ENCODE data around the gene RAMACL.

DNA sequence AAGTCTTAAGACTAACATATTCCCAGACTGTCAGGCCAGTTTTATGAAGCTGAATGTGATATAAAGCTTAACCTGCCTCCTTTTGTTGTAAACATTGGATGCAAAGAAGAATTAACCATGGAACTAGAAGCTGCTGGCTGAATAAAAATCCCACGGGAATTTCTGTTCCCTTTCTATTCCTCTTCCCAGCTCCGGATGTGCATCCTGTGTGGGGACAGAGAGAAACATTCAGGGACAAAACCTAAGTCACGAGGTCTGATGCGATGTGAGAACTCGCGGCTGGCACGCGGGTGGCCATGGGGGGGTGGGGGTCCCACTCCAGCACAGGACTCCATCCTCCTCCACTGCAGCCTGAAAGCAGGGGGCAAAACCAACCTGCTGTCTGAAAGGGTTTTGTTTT is 32.2 kb downstream of the RAMACL start:
- TF ChIP-seq, protein P1, sequence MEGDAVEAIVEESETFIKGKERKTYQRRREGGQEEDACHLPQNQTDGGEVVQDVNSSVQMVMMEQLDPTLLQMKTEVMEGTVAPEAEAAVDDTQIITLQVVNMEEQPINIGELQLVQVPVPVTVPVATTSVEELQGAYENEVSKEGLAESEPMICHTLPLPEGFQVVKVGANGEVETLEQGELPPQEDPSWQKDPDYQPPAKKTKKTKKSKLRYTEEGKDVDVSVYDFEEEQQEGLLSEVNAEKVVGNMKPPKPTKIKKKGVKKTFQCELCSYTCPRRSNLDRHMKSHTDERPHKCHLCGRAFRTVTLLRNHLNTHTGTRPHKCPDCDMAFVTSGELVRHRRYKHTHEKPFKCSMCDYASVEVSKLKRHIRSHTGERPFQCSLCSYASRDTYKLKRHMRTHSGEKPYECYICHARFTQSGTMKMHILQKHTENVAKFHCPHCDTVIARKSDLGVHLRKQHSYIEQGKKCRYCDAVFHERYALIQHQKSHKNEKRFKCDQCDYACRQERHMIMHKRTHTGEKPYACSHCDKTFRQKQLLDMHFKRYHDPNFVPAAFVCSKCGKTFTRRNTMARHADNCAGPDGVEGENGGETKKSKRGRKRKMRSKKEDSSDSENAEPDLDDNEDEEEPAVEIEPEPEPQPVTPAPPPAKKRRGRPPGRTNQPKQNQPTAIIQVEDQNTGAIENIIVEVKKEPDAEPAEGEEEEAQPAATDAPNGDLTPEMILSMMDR (IDR thresholded peaks at IDR 0.05 in 2 of 3, conservative IDR thresholded peaks at IDR 0.05 in 1 of 3; ENCODE audit: borderline replicate concordance in 1 of 3, insufficient read depth in 1 of 3, low read depth in 2 of 3, low read length in 2 of 3), result no peak
- TF ChIP-seq POLR2A (IDR thresholded peaks at IDR 0.05; ENCODE audit: borderline replicate concordance, extremely low read depth, insufficient read depth, insufficient read length) (no peak), TCF7L2 (IDR thresholded peaks at IDR 0.05; ENCODE audit: borderline replicate concordance, extremely low read depth, insufficient read depth, insufficient read length) (no peak), EZH2phosphoT487 (IDR thresholded peaks at IDR 0.05; ENCODE audit: borderline replicate concordance) (no peak), YY1 (IDR thresholded peaks at IDR 0.05; ENCODE audit: extremely low read depth, insufficient replicate concordance, low read depth, low read length) (no peak), ZNF274 (IDR thresholded peaks at IDR 0.05; ENCODE audit: low read depth, low read length) (no peak), SP1 (IDR thresholded peaks at IDR 0.05; ENCODE audit: low read depth) (no peak), POLR2AphosphoS5 (IDR thresholded peaks at IDR 0.05; ENCODE audit: low read depth, low read length) (no peak), EGR1 (IDR thresholded peaks at IDR 0.05; ENCODE audit: low read depth) (no peak)
- TF ChIP-seq, protein P2, sequence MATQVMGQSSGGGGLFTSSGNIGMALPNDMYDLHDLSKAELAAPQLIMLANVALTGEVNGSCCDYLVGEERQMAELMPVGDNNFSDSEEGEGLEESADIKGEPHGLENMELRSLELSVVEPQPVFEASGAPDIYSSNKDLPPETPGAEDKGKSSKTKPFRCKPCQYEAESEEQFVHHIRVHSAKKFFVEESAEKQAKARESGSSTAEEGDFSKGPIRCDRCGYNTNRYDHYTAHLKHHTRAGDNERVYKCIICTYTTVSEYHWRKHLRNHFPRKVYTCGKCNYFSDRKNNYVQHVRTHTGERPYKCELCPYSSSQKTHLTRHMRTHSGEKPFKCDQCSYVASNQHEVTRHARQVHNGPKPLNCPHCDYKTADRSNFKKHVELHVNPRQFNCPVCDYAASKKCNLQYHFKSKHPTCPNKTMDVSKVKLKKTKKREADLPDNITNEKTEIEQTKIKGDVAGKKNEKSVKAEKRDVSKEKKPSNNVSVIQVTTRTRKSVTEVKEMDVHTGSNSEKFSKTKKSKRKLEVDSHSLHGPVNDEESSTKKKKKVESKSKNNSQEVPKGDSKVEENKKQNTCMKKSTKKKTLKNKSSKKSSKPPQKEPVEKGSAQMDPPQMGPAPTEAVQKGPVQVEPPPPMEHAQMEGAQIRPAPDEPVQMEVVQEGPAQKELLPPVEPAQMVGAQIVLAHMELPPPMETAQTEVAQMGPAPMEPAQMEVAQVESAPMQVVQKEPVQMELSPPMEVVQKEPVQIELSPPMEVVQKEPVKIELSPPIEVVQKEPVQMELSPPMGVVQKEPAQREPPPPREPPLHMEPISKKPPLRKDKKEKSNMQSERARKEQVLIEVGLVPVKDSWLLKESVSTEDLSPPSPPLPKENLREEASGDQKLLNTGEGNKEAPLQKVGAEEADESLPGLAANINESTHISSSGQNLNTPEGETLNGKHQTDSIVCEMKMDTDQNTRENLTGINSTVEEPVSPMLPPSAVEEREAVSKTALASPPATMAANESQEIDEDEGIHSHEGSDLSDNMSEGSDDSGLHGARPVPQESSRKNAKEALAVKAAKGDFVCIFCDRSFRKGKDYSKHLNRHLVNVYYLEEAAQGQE (IDR thresholded peaks at IDR 0.05; ENCODE audit: low read depth), result no peak

Measured in HCT116 (cell line).